ENCODE data around the gene RAPGEF2.
A peak's percentile ranks its signal among the peaks of the same experiment; 100 is the strongest.

DNA sequence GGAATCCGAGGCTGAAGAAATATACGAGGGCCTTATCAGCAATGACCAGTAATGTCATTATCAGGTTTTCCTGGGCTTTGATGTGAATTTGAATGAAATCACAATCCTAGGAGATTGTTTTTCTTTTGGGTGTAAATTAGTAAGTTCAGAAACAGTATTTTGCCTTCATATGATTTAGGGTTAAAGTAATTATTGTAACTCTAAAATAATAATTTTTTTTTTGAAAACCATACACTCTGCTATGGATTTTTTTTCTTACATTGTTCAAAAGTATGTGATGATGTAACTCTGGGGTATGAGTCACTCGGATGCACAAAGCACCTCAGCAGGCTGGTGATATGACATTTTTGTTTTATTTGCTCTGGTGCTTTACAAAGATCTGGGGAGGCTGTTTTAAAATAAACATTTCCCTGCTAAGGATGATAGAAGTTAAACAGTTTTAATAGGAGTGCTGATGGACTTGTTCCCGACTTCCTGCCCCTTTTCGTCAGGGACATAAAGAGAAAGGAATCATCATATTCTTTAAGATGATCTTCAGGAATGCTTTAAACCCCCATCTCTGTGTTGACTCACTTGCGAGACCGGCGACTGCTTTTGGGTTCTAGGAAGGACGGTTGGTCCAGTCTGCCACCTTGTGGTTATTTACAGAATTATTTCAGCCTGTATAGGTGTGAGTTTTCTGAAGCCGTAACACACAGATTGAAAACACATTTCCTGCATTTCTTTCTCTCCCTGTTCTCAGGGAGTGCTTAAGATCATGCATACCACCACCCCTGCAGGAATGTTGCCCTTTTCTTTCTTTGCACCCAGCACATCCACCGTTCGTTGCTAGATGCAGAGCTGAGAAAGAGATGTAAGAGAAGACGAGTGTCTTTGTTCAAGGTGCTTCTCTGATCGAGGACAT is 72.5 kb downstream of the RAPGEF2 start:
- TF ChIP-seq POLR2A (IDR thresholded peaks at IDR 0.05): no peak
- TF ChIP-seq POLR2AphosphoS5 (IDR thresholded peaks at IDR 0.05): peak in 1 of 3 donors; percentile 19
- TF ChIP-seq, protein P1, sequence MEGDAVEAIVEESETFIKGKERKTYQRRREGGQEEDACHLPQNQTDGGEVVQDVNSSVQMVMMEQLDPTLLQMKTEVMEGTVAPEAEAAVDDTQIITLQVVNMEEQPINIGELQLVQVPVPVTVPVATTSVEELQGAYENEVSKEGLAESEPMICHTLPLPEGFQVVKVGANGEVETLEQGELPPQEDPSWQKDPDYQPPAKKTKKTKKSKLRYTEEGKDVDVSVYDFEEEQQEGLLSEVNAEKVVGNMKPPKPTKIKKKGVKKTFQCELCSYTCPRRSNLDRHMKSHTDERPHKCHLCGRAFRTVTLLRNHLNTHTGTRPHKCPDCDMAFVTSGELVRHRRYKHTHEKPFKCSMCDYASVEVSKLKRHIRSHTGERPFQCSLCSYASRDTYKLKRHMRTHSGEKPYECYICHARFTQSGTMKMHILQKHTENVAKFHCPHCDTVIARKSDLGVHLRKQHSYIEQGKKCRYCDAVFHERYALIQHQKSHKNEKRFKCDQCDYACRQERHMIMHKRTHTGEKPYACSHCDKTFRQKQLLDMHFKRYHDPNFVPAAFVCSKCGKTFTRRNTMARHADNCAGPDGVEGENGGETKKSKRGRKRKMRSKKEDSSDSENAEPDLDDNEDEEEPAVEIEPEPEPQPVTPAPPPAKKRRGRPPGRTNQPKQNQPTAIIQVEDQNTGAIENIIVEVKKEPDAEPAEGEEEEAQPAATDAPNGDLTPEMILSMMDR (IDR thresholded peaks at IDR 0.05): peak in 5 of 7 experiments; percentile 71 to 87 (median 83)
- no peak for TF ChIP-seq EP300 (IDR thresholded peaks at IDR 0.05)

Data from stomach (tissue), 4 donors.